ENCODE data around the gene PITPNM2.

PITPNM2 gene

GRCh38 chr12:123143736-123144461 is 7.0 kb downstream of the PITPNM2 start:
- Histone ChIP-seq H3K4me1 (ENCODE audit: insufficient read depth, low read length, severe bottlenecking) (peaks cover 89% of the 10 kb centered on the region), H4K20me1 (ENCODE audit: insufficient read depth, low read length) (no peaks in the 10 kb centered on the region), H3K36me3 (ENCODE audit: insufficient read depth, low read length) (peaks cover 46% of the 10 kb centered on the region), H3K9ac (ENCODE audit: low read length) (peak overlapping the region; percentile 70), H3K27ac (ENCODE audit: low read depth, low read length, poor library complexity, severe bottlenecking) (peak overlapping the region; percentile 91), H2AFZ (ENCODE audit: low read length) (no peak overlapping the region), H3K4me2 (ENCODE audit: low read length) (peak overlapping the region; percentile 68), H3K79me2 (ENCODE audit: insufficient read depth, low read length) (peaks cover 94% of the 10 kb centered on the region), H3K9me2 (ENCODE audit: low read depth, low read length) (no peaks in the 10 kb centered on the region), H3F3A (ENCODE audit: insufficient read depth, low read length) (no peaks in the 10 kb centered on the region), H3K9me3 (ENCODE audit: low read length) (no peaks in the 10 kb centered on the region), H3K27me3 (ENCODE audit: insufficient read depth, low read length) (no peaks in the 10 kb centered on the region), H3K4me3 (ENCODE audit: low read depth, low read length, poor library complexity, severe bottlenecking) (peak overlapping the region; percentile 50)
- no peak for TF ChIP-seq CTCF (IDR thresholded peaks at IDR 0.05; ENCODE audit: low read length)
- TF ChIP-seq EZH2 (IDR thresholded peaks at IDR 0.05; ENCODE audit: borderline replicate concordance, low read length), result no peak

GRCh38 chr12:123142921-123143735 is 7.8 kb downstream of the PITPNM2 start:
- peak; percentile 10; the same call in 1 of the 2 replicates for TF ChIP-seq CTCF (IDR thresholded peaks at IDR 0.05; ENCODE audit: low read length)
- TF ChIP-seq EZH2 (IDR thresholded peaks at IDR 0.05; ENCODE audit: borderline replicate concordance, low read length), result no peak
- H3K4me3 ChIP-seq (ENCODE audit: low read depth, low read length, poor library complexity, severe bottlenecking), result peak overlapping the region; percentile 50

GRCh38 chr12:123142518-123142840 is 8.4 kb downstream of the PITPNM2 start:
- Histone ChIP-seq H3K36me3 (ENCODE audit: insufficient read depth, low read length) (peaks cover 43% of the 10 kb centered on the region), H4K20me1 (ENCODE audit: insufficient read depth, low read length) (no peaks in the 10 kb centered on the region), H3K9me3 (ENCODE audit: low read length) (no peaks in the 10 kb centered on the region), H3K79me2 (ENCODE audit: insufficient read depth, low read length) (peaks cover 88% of the 10 kb centered on the region), H3K27ac (ENCODE audit: low read depth, low read length, poor library complexity, severe bottlenecking) (peak overlapping the region; percentile 91), H3K4me2 (ENCODE audit: low read length) (peak overlapping the region; percentile 68), H3K4me1 (ENCODE audit: insufficient read depth, low read length, severe bottlenecking) (peaks cover 75% of the 10 kb centered on the region), H3K9ac (ENCODE audit: low read length) (peak overlapping the region; percentile 70; the same call in 1 of the 2 replicates), H3K9me2 (ENCODE audit: low read depth, low read length) (no peaks in the 10 kb centered on the region), H3K4me3 (ENCODE audit: low read depth, low read length, poor library complexity, severe bottlenecking) (peak overlapping the region; percentile 50), H2AFZ (ENCODE audit: low read length) (no peak overlapping the region), H3F3A (ENCODE audit: insufficient read depth, low read length) (no peaks in the 10 kb centered on the region), H3K27me3 (ENCODE audit: insufficient read depth, low read length) (no peaks in the 10 kb centered on the region)
- TF ChIP-seq CTCF (IDR thresholded peaks at IDR 0.05; ENCODE audit: low read length) (no peak), EZH2 (IDR thresholded peaks at IDR 0.05; ENCODE audit: borderline replicate concordance, low read length) (no peak)

More at GRCh38 chr12:123142921-123143735, 7.8 kb downstream of the PITPNM2 start:
- peak overlapping the region; percentile 70 for H3K9ac ChIP-seq (ENCODE audit: low read length)
- H3K36me3 ChIP-seq (ENCODE audit: insufficient read depth, low read length), result peaks cover 43% of the 10 kb centered on the region
- no peaks in the 10 kb centered on the region for H3K27me3 ChIP-seq (ENCODE audit: insufficient read depth, low read length)
- H4K20me1 ChIP-seq (ENCODE audit: insufficient read depth, low read length), result no peaks in the 10 kb centered on the region
- H3K9me3 ChIP-seq (ENCODE audit: low read length), result no peaks in the 10 kb centered on the region
- no peak overlapping the region for H2AFZ ChIP-seq (ENCODE audit: low read length)
- H3K4me1 ChIP-seq (ENCODE audit: insufficient read depth, low read length, severe bottlenecking), result peaks cover 82% of the 10 kb centered on the region
- H3K4me2 ChIP-seq (ENCODE audit: low read length), result peak overlapping the region; percentile 68
- no peaks in the 10 kb centered on the region for H3F3A ChIP-seq (ENCODE audit: insufficient read depth, low read length)
- no peaks in the 10 kb centered on the region for H3K9me2 ChIP-seq (ENCODE audit: low read depth, low read length)
- H3K79me2 ChIP-seq (ENCODE audit: insufficient read depth, low read length), result peaks cover 94% of the 10 kb centered on the region
- H3K27ac ChIP-seq (ENCODE audit: low read depth, low read length, poor library complexity, severe bottlenecking), result peak overlapping the region; percentile 91
